ENCODE measurements around the gene PLB1.

DNA sequence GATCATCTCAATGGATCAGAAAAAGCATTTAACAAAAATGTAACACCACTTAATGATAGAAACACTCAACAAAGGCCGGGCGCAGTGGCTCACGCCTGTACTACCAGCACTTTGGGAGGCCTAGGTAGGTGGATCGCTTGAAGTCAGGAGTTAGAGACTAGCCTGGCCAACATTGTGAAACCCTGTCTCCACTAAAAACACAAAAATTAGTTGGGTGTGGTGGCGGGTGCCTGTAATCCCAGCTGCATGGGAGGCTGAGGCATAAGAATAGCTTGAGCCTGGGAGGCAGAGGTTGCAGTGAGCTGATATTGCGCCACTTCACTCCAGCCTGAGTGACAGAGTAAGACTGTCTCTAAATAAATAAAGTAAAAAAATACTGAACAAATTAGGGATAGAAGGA is 74.6 kb downstream of the PLB1 start:
- TF ChIP-seq, protein P1, sequence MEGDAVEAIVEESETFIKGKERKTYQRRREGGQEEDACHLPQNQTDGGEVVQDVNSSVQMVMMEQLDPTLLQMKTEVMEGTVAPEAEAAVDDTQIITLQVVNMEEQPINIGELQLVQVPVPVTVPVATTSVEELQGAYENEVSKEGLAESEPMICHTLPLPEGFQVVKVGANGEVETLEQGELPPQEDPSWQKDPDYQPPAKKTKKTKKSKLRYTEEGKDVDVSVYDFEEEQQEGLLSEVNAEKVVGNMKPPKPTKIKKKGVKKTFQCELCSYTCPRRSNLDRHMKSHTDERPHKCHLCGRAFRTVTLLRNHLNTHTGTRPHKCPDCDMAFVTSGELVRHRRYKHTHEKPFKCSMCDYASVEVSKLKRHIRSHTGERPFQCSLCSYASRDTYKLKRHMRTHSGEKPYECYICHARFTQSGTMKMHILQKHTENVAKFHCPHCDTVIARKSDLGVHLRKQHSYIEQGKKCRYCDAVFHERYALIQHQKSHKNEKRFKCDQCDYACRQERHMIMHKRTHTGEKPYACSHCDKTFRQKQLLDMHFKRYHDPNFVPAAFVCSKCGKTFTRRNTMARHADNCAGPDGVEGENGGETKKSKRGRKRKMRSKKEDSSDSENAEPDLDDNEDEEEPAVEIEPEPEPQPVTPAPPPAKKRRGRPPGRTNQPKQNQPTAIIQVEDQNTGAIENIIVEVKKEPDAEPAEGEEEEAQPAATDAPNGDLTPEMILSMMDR (IDR thresholded peaks at IDR 0.05), result no peak
- no peak for TF ChIP-seq POLR2A (IDR thresholded peaks at IDR 0.05)

Measured in adrenal gland (tissue), 5 donors.